Body of pancreas (tissue), 4 donors: Measurements from ENCODE around the gene COL19A1.

ENCODE experiments used
- POLR2A ChIP-seq, 3 donors: fragments of 450-650 bp; IDR thresholded peaks; one replicate each; pipeline ENCODE4 v1.6.1; 2016; ENCODE audit warnings: antibody characterized with exemption in 3 of 3, mild to moderate bottlenecking in 2 of 3
- TF ChIP-seq, protein P1 (sequence below), 7 experiments: fragments of 450-650 bp in 4 of 7; fragments of 200-600 bp in 3 of 7; sonication (generic) in 3 of 7; IDR thresholded peaks; one replicate each; pipeline ENCODE4 v1.5.1; 2016 to 2019; ENCODE audit warnings: antibody characterized with exemption in 7 of 7

DNA sequence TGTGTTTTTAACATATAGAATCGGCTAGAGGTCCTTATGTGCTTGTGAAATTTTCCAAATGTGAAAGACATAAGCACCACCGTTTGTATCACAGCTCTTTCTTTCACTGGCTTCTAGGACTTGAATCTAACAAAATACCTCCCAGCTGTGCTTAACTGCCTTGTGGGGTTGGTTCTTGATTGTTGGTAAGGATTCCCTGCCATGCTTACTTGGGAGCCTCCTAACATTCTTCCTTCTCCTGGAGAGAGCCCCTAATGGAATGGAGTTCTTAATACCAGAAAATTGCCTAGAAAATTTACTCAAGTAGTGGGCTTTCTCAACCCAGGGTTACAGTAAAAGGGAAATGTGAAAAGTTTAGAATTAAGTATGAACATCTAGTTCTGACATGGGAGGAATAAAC lies 121.2 kb downstream of the COL19A1 start:
- TF ChIP-seq POLR2A (IDR thresholded peaks at IDR 0.05) = no peak
- TF ChIP-seq, protein P1, sequence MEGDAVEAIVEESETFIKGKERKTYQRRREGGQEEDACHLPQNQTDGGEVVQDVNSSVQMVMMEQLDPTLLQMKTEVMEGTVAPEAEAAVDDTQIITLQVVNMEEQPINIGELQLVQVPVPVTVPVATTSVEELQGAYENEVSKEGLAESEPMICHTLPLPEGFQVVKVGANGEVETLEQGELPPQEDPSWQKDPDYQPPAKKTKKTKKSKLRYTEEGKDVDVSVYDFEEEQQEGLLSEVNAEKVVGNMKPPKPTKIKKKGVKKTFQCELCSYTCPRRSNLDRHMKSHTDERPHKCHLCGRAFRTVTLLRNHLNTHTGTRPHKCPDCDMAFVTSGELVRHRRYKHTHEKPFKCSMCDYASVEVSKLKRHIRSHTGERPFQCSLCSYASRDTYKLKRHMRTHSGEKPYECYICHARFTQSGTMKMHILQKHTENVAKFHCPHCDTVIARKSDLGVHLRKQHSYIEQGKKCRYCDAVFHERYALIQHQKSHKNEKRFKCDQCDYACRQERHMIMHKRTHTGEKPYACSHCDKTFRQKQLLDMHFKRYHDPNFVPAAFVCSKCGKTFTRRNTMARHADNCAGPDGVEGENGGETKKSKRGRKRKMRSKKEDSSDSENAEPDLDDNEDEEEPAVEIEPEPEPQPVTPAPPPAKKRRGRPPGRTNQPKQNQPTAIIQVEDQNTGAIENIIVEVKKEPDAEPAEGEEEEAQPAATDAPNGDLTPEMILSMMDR (IDR thresholded peaks at IDR 0.05) = no peak
